DOHH2 (cell line): ENCODE measurements around the gene SF3A2.
A peak's percentile ranks its signal among the peaks of the same experiment; 100 is the strongest.

ENCODE experiments used
- H3F3A ChIP-seq: fragments of 200-600 bp; sonication (generic), shearing (Covaris generic); 2 replicates; pipeline ENCODE4 v1.6.0; 2016; ENCODE audit warnings: antibody characterized with exemption, mild to moderate bottlenecking; ENCODE audit not compliant: control insufficient read depth, insufficient read depth
- H3K27ac ChIP-seq: fragments of 200-600 bp; sonication (generic); 2 replicates; pipeline ENCODE4 v1.5.1; 2014; ENCODE audit warnings: low read depth, mild to moderate bottlenecking, low read length, moderate library complexity
- H3K27me3 ChIP-seq: fragments of 200-600 bp; sonication (generic); 2 replicates; pipeline ENCODE4 v1.6.1; 2014; ENCODE audit warnings: mild to moderate bottlenecking, low read length, mixed read lengths; ENCODE audit not compliant: control insufficient read depth
- H3K36me3 ChIP-seq: fragments of 200-600 bp; sonication (generic); 2 replicates; pipeline ENCODE4 v1.6.1; 2014; ENCODE audit warnings: mild to moderate bottlenecking, low read length, moderate library complexity, mixed read lengths; ENCODE audit not compliant: control insufficient read depth
- H3K4me1 ChIP-seq: fragments of 200-600 bp; sonication (generic); 2 replicates; pipeline ENCODE4 v1.6.1; 2014; ENCODE audit warnings: mild to moderate bottlenecking, low read length, mixed read lengths; ENCODE audit not compliant: control insufficient read depth
- H3K4me2 ChIP-seq: fragments of 200-600 bp; sonication (generic); 2 replicates; pipeline ENCODE4 v1.6.0; 2014; ENCODE audit warnings: mild to moderate bottlenecking, low read length, moderate library complexity
- H3K4me3 ChIP-seq: fragments of 200-600 bp; sonication (generic); 2 replicates; pipeline ENCODE4 v1.5.1; 2014; ENCODE audit warnings: mild to moderate bottlenecking, low read length, mixed read lengths
- H3K79me2 ChIP-seq: fragments of 200-600 bp; sonication (generic); 2 replicates; pipeline ENCODE4 v1.6.1; 2014; ENCODE audit warnings: mild to moderate bottlenecking, low read length, mixed read lengths; ENCODE audit not compliant: control insufficient read depth
- H3K9me2 ChIP-seq: fragments of 200-600 bp; sonication (generic); replicated peaks from 2 replicates; pipeline ENCODE4 v1.6.1; 2014; ENCODE audit warnings: mild to moderate bottlenecking, low read length, mixed read lengths; ENCODE audit not compliant: control insufficient read depth
- H3K9me3 ChIP-seq: fragments of 200-600 bp; sonication (generic); 2 replicates; pipeline ENCODE4 v1.6.1; 2014; ENCODE audit warnings: antibody characterized with exemption, low read length, mixed read lengths; ENCODE audit not compliant: control insufficient read depth, insufficient read depth
- H4K20me1 ChIP-seq: fragments of 200-600 bp; sonication (generic); 2 replicates; pipeline ENCODE4 v1.6.0; 2014; ENCODE audit warnings: low read depth, mild to moderate bottlenecking, antibody characterized with exemption, low read length, moderate library complexity; ENCODE audit not compliant: control insufficient read depth, insufficient read depth
- EZH2phosphoT487 ChIP-seq: fragments of 200-600 bp; sonication (generic); IDR thresholded peaks from 2 replicates; pipeline ENCODE4 v1.6.1; 2017; ENCODE audit warnings: borderline replicate concordance, mild to moderate bottlenecking, antibody characterized with exemption, low read length, moderate library complexity, mixed read lengths
- TF ChIP-seq, protein P1 (sequence below): fragments of 200-600 bp; sonication (generic); IDR thresholded peaks from one replicate; pipeline ENCODE4 v1.5.1; 2014; ENCODE audit warnings: antibody characterized with exemption, mild to moderate bottlenecking, low read depth, low read length; ENCODE audit not compliant: poor library complexity, severe bottlenecking

SF3A2 gene

GRCh38 chr19:2270423-2271233, 34.0 kb downstream of the SF3A2 start:
- Histone ChIP-seq H3K9me3 (no peaks in the 10 kb centered on the region), H3K36me3 (peaks cover 57% of the 10 kb centered on the region), H3K27me3 (no peaks in the 10 kb centered on the region), H3K4me2 (peak overlapping the region; percentile 99), H3K4me1 (peaks cover 55% of the 10 kb centered on the region), H3K9me2 (no peaks in the 10 kb centered on the region), H3K4me3 (peak overlapping the region; percentile 86), H3F3A (peaks cover 37% of the 10 kb centered on the region), H3K27ac (peak overlapping the region; percentile 85), H3K79me2 (peaks cover 70% of the 10 kb centered on the region), H4K20me1 (peaks cover 24% of the 10 kb centered on the region)
- no peak for TF ChIP-seq EZH2phosphoT487
- TF ChIP-seq, protein P1, sequence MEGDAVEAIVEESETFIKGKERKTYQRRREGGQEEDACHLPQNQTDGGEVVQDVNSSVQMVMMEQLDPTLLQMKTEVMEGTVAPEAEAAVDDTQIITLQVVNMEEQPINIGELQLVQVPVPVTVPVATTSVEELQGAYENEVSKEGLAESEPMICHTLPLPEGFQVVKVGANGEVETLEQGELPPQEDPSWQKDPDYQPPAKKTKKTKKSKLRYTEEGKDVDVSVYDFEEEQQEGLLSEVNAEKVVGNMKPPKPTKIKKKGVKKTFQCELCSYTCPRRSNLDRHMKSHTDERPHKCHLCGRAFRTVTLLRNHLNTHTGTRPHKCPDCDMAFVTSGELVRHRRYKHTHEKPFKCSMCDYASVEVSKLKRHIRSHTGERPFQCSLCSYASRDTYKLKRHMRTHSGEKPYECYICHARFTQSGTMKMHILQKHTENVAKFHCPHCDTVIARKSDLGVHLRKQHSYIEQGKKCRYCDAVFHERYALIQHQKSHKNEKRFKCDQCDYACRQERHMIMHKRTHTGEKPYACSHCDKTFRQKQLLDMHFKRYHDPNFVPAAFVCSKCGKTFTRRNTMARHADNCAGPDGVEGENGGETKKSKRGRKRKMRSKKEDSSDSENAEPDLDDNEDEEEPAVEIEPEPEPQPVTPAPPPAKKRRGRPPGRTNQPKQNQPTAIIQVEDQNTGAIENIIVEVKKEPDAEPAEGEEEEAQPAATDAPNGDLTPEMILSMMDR: no peak

DNA sequence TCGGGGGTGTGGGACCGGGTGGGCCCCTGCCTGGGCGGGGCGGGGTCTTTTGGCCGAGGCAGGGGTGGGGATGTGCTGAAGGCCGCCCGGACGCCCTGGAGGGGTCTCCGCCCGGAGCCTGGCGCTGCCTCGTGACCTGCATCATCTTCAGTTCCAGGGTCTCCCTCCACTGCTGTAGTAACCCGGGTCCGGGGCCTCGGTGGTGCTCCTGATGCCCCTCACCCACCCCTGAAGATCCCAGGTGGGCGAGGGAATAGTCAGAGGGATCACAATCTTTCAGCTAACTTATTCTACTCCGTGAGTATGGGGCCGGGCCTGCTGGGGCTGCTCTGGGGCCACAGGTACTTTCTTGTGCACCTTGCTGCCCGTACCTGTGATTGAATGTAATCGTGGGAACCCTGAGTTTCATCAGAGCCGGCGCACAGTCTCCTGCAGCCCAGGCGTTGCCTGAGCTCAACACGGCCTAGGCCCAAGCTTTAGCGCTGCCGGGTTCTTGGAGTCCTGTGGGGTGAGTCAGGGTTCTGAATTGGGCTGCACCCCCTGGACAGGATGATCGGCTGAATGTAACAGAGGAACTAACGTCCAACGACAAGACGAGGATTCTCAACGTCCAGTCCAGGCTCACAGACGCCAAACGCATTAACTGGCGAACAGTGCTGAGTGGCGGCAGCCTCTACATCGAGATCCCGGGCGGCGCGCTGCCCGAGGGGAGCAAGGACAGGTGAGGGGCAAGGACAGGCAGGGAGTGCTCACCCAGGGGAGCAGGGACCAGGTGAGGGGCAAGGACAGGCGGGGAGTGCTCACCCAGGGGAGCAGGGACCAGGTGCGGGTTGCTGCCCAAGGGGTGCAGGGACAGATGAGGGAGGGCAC, 34.8 kb downstream of the SF3A2 start:
- Histone ChIP-seq H3K27ac (peak overlapping the region; percentile 85), H3K4me3 (peak overlapping the region; percentile 86), H3K4me2 (peak overlapping the region; percentile 99), H3K9me3 (no peaks in the 10 kb centered on the region), H4K20me1 (peaks cover 24% of the 10 kb centered on the region), H3K4me1 (peaks cover 46% of the 10 kb centered on the region), H3K9me2 (no peaks in the 10 kb centered on the region), H3K79me2 (peaks cover 65% of the 10 kb centered on the region), H3K36me3 (peaks cover 57% of the 10 kb centered on the region), H3F3A (peaks cover 37% of the 10 kb centered on the region), H3K27me3 (no peaks in the 10 kb centered on the region)
- TF ChIP-seq, protein P1: no peak
- no peak for TF ChIP-seq EZH2phosphoT487

- H3K4me3 ChIP-seq: peak overlapping the region; percentile 86
- no peaks in the 10 kb centered on the region for H3K9me3 ChIP-seq
- peaks cover 58% of the 10 kb centered on the region for H3K79me2 ChIP-seq
- H3K4me2 ChIP-seq: peak overlapping the region; percentile 99
- peaks cover 37% of the 10 kb centered on the region for H3F3A ChIP-seq
- no peaks in the 10 kb centered on the region for H3K9me2 ChIP-seq
- peak overlapping the region; percentile 85 for H3K27ac ChIP-seq
- H3K36me3 ChIP-seq: peaks cover 57% of the 10 kb centered on the region
- peaks cover 24% of the 10 kb centered on the region for H4K20me1 ChIP-seq
- TF ChIP-seq, protein P1: peak; percentile 97
- no peak for TF ChIP-seq EZH2phosphoT487
- no peaks in the 10 kb centered on the region for H3K27me3 ChIP-seq
- H3K4me1 ChIP-seq: peaks cover 25% of the 10 kb centered on the region
These were observed 36.9 kb downstream of the SF3A2 start for GRCh38 chr19:2273356-2274184.
